Measurements from ENCODE around the gene SCYGR5. TPM values are rescaled to one million over a fixed set of nuclear protein-coding genes. Genes with fewer than 3 reads are reported as not detected.

The SCYGR5 gene
- total and polyA plus RNA-seq, 10 donors = not detected

- Histone ChIP-seq H3K4me1 (no peaks in the 10 kb centered on the region), H3K27me3 (replicated peaks in 1 of 7) (peaks cover 0 to 22% (median 0%) of the 10 kb centered on the region in 7 donors), H3K4me3 (no peak overlapping the region), H3K9me3 (peaks cover 0 to 4% (median under 1%) of the 10 kb centered on the region in 8 donors), H3K36me3 (no peaks in the 10 kb centered on the region), H3K27ac (no peak overlapping the region)
- WGBS, 5 donors = 79 to 89% (median 86%) methylated on average over 6 of the region's 6 CpGs
- intact Hi-C loops (cut with DNase I; ENCODE audit: low total_unique reads) = no loop called here
- DNase-seq = no peak
- TF ChIP-seq CTCF (IDR thresholded peaks at IDR 0.05 in 8 of 11, conservative IDR thresholded peaks at IDR 0.05 in 3 of 11) (no peak), POLR2AphosphoS5 (IDR thresholded peaks at IDR 0.05) (no peak), POLR2A (IDR thresholded peaks at IDR 0.05) (no peak)
Observed at GRCh38 chr2:227707390-227707789, 40.8 kb downstream of the SCYGR5 start.

- H3K27me3 ChIP-seq (replicated peaks in 1 of 7) = peaks cover 0 to 11% (median 0%) of the 10 kb centered on the region in 7 donors
- no peaks in the 10 kb centered on the region for H3K4me1 ChIP-seq
- WGBS, 5 donors = 87 to 93% (median 91%) methylated on average over 7 of the region's 7 CpGs
- TF ChIP-seq CTCF (IDR thresholded peaks at IDR 0.05 in 8 of 11, conservative IDR thresholded peaks at IDR 0.05 in 3 of 11) (no peak), POLR2A (IDR thresholded peaks at IDR 0.05) (no peak), POLR2AphosphoS5 (IDR thresholded peaks at IDR 0.05) (no peak)
- intact Hi-C loops (cut with DNase I; ENCODE audit: low total_unique reads) = no loop called here
- no peaks in the 10 kb centered on the region for H3K36me3 ChIP-seq
- H3K27ac ChIP-seq = no peak overlapping the region
- H3K9me3 ChIP-seq = no peaks in the 10 kb centered on the region
- no peak overlapping the region for H3K4me3 ChIP-seq
- DNase-seq = no peak
Observed at GRCh38 chr2:227710986-227711385, 44.4 kb downstream of the SCYGR5 start.

GRCh38 chr2:227713291-227713690 is 46.7 kb downstream of the SCYGR5 start:
- H3K27ac ChIP-seq = no peak overlapping the region
- H3K27me3 ChIP-seq (replicated peaks in 1 of 7) = peaks cover 0 to 31% (median 5%) of the 10 kb centered on the region in 7 donors
- H3K4me1 ChIP-seq = peaks cover 0 to 10% (median 8%) of the 10 kb centered on the region in 6 donors
- H3K4me3 ChIP-seq = no peak overlapping the region
- H3K36me3 ChIP-seq = no peaks in the 10 kb centered on the region
- DNase-seq = no peak
- H3K9me3 ChIP-seq = no peaks in the 10 kb centered on the region
- TF ChIP-seq POLR2AphosphoS5 (IDR thresholded peaks at IDR 0.05) = no peak
- no peak for TF ChIP-seq POLR2A (IDR thresholded peaks at IDR 0.05)
- TF ChIP-seq CTCF (IDR thresholded peaks at IDR 0.05 in 8 of 11, conservative IDR thresholded peaks at IDR 0.05 in 3 of 11) = no peak
- WGBS, 5 donors = 63 to 100% (median 96%) methylated on average over 1 of the region's 1 CpG
- intact Hi-C loops (cut with DNase I; ENCODE audit: low total_unique reads) = no loop called here

GRCh38 chr2:227716501-227716900 is 49.9 kb downstream of the SCYGR5 start:
- DNase-seq = no peak
- H3K36me3 ChIP-seq = no peaks in the 10 kb centered on the region
- WGBS, 5 donors = 88 to 94% (median 93%) methylated on average over 2 of the region's 2 CpGs
- no peak overlapping the region for H3K4me3 ChIP-seq
- H3K4me1 ChIP-seq = peaks cover 0 to 10% (median 8%) of the 10 kb centered on the region in 6 donors
- intact Hi-C loops (cut with DNase I; ENCODE audit: low total_unique reads) = no loop called here
- no peaks in the 10 kb centered on the region for H3K9me3 ChIP-seq
- TF ChIP-seq CTCF (IDR thresholded peaks at IDR 0.05 in 8 of 11, conservative IDR thresholded peaks at IDR 0.05 in 3 of 11) = no peak
- no peak for TF ChIP-seq POLR2A (IDR thresholded peaks at IDR 0.05)
- TF ChIP-seq POLR2AphosphoS5 (IDR thresholded peaks at IDR 0.05) = no peak
- peaks cover 0 to 26% (median 9%) of the 10 kb centered on the region in 7 donors for H3K27me3 ChIP-seq (replicated peaks in 1 of 7)
- no peak overlapping the region for H3K27ac ChIP-seq

Other genes starting within 250 kb of the SCYGR5 start
- 100 to 1,000 TPM in 2 of 7 donors, 10 to 100 TPM in 5; 52.5 to 111 (median 87.9) TPM for gene AGFG1, start 194.6 kb upstream of the SCYGR5 start, total RNA-seq
- 10 to 100 TPM; 23.6 to 35.4 (median 26.5) TPM for gene AGFG1, start 194.6 kb upstream of the SCYGR5 start, polyA plus RNA-seq
- not detected for gene SCYGR2, start 67.9 kb upstream of the SCYGR5 start, total RNA-seq
- gene SCYGR2, start 67.9 kb upstream of the SCYGR5 start, polyA plus RNA-seq = not detected
- not detected for gene SCYGR3, start 52.0 kb upstream of the SCYGR5 start, total RNA-seq
- not detected for gene SCYGR3, start 52.0 kb upstream of the SCYGR5 start, polyA plus RNA-seq
- not detected for gene SCYGR4, start 49.3 kb upstream of the SCYGR5 start, total RNA-seq
- gene SCYGR4, start 49.3 kb upstream of the SCYGR5 start, polyA plus RNA-seq = under 1 TPM in 1 of 3 donors, not detected in 2; 0.04 TPM
- under 1 TPM in 2 of 7 donors, not detected in 5; 0.19 to 0.23 TPM for gene SLC19A3, start 51.2 kb downstream of the SCYGR5 start, total RNA-seq
- gene SLC19A3, start 51.2 kb downstream of the SCYGR5 start, polyA plus RNA-seq = under 1 TPM; 0.06 to 0.15 (median 0.11) TPM
- not detected for gene SCYGR6, start 58.0 kb downstream of the SCYGR5 start, total RNA-seq
- gene SCYGR6, start 58.0 kb downstream of the SCYGR5 start, polyA plus RNA-seq = not detected
- not detected for gene SCYGR7, start 61.5 kb downstream of the SCYGR5 start, total RNA-seq
- gene SCYGR7, start 61.5 kb downstream of the SCYGR5 start, polyA plus RNA-seq = not detected
- not detected for gene SCYGR8, start 79.1 kb downstream of the SCYGR5 start, total RNA-seq
- gene SCYGR8, start 79.1 kb downstream of the SCYGR5 start, polyA plus RNA-seq = not detected
- gene CCL20, start 147.0 kb downstream of the SCYGR5 start, total RNA-seq = not detected
- under 1 TPM; 0.28 to 0.74 (median 0.46) TPM for gene CCL20, start 147.0 kb downstream of the SCYGR5 start, polyA plus RNA-seq
- 1 to 10 TPM in 1 of 7 donors, not detected in 6; 2.2 TPM for gene DAW1, start 204.8 kb downstream of the SCYGR5 start, total RNA-seq
- gene DAW1, start 204.8 kb downstream of the SCYGR5 start, polyA plus RNA-seq = not detected